Activated naive CD8-positive, alpha-beta T cell treated with anti-CD3 and anti-CD28 coated beads for 36 hours (primary cell): Measurements from ENCODE around the gene CCL17. TPM values are rescaled to one million over a fixed set of nuclear protein-coding genes. Genes with fewer than 3 reads are reported as not detected.

Experiments used
- DNase-seq: peaks from one replicate; pipeline ENCODE4 v3.0.0; 2021
- H3K27ac Mint-ChIP-seq: one replicate; pipeline ENCODE4 v1.8.0; 2022; ENCODE audit warnings: mild to moderate bottlenecking, moderate library complexity, mixed read lengths
- H3K27me3 Mint-ChIP-seq: one replicate; pipeline ENCODE4 v1.8.0; 2022; ENCODE audit warnings: mild to moderate bottlenecking, mixed read lengths
- H3K36me3 Mint-ChIP-seq: one replicate; pipeline ENCODE4 v1.8.0; 2021; ENCODE audit warnings: mild to moderate bottlenecking, mixed read lengths
- H3K4me1 Mint-ChIP-seq: one replicate; pipeline ENCODE4 v1.8.0; 2021; ENCODE audit warnings: mixed read lengths
- H3K4me3 Mint-ChIP-seq: one replicate; pipeline ENCODE4 v1.8.0; 2022; ENCODE audit warnings: mild to moderate bottlenecking, moderate library complexity, mixed read lengths
- H3K9me3 Mint-ChIP-seq: one replicate; pipeline ENCODE4 v1.8.0; 2022; ENCODE audit warnings: mixed read lengths
- total RNA-seq, 2 experiments: library from RNA; stranded (reverse); gene quantifications; one replicate each; pipeline ENCODE4 v1.2.3, GENCODE V29; 2021

The CCL17 gene
- total RNA-seq, 2 experiments from 2014 or later = not detected

- Mint-ChIP-seq H3K4me1 (peaks cover 8% of the 10 kb centered on the region), H3K27ac (no peak overlapping the region), H3K4me3 (no peak overlapping the region), H3K9me3 (no peaks in the 10 kb centered on the region), H3K36me3 (no peaks in the 10 kb centered on the region), H3K27me3 (no peaks in the 10 kb centered on the region)
- no peak for DNase-seq
These were observed 3.2 kb downstream of the CCL17 start for GRCh38 chr16:57407521-57408353.

- Mint-ChIP-seq H3K9me3 (no peaks in the 10 kb centered on the region), H3K4me3 (no peak overlapping the region), H3K4me1 (peaks cover 8% of the 10 kb centered on the region), H3K36me3 (no peaks in the 10 kb centered on the region), H3K27ac (no peak overlapping the region), H3K27me3 (no peaks in the 10 kb centered on the region)
- no peak for DNase-seq
These were observed 4.5 kb downstream of the CCL17 start for GRCh38 chr16:57409065-57409464.

- Mint-ChIP-seq H3K27ac (no peak overlapping the region), H3K36me3 (no peaks in the 10 kb centered on the region), H3K27me3 (no peaks in the 10 kb centered on the region), H3K9me3 (no peaks in the 10 kb centered on the region), H3K4me3 (no peak overlapping the region), H3K4me1 (peaks cover 4% of the 10 kb centered on the region)
- no peak for DNase-seq
These were observed 5.5 kb downstream of the CCL17 start for GRCh38 chr16:57409870-57410587.

- Mint-ChIP-seq H3K27ac (no peak overlapping the region), H3K4me1 (no peaks in the 10 kb centered on the region), H3K9me3 (no peaks in the 10 kb centered on the region), H3K36me3 (no peaks in the 10 kb centered on the region), H3K27me3 (no peaks in the 10 kb centered on the region), H3K4me3 (no peak overlapping the region)
- DNase-seq = no peak
These were observed 6.9 kb downstream of the CCL17 start for GRCh38 chr16:57411362-57411976.

- no peak for DNase-seq
- Mint-ChIP-seq H3K9me3 (no peaks in the 10 kb centered on the region), H3K4me3 (no peak overlapping the region)
These were observed 8.0 kb downstream of the CCL17 start for GRCh38 chr16:57412584-57412983.

GRCh38 chr16:57413301-57413730 lies 8.7 kb downstream of the CCL17 start:
- Mint-ChIP-seq H3K4me1 (peaks cover 11% of the 10 kb centered on the region), H3K4me3 (no peak overlapping the region), H3K27me3 (no peaks in the 10 kb centered on the region), H3K36me3 (no peaks in the 10 kb centered on the region), H3K27ac (no peak overlapping the region), H3K9me3 (no peaks in the 10 kb centered on the region)
- no peak for DNase-seq

More at GRCh38 chr16:57412584-57412983, 8.0 kb downstream of the CCL17 start:
- no peak overlapping the region for H3K27ac Mint-ChIP-seq
- H3K36me3 Mint-ChIP-seq = no peaks in the 10 kb centered on the region
- peaks cover 9% of the 10 kb centered on the region for H3K4me1 Mint-ChIP-seq
- no peaks in the 10 kb centered on the region for H3K27me3 Mint-ChIP-seq

- no peaks in the 10 kb centered on the region for H3K9me3 Mint-ChIP-seq
- H3K27ac Mint-ChIP-seq = no peak overlapping the region
- H3K27me3 Mint-ChIP-seq = no peaks in the 10 kb centered on the region
These were observed 9.2 kb downstream of the CCL17 start for GRCh38 chr16:57413733-57414132.

GRCh38 chr16:57416084-57416483 lies 11.5 kb downstream of the CCL17 start:
- Mint-ChIP-seq H3K36me3 (no peaks in the 10 kb centered on the region), H3K4me1 (peaks cover 22% of the 10 kb centered on the region), H3K27me3 (no peaks in the 10 kb centered on the region), H3K4me3 (no peak overlapping the region), H3K9me3 (no peaks in the 10 kb centered on the region), H3K27ac (no peak overlapping the region)
- DNase-seq = no peak

More at GRCh38 chr16:57413733-57414132, 9.2 kb downstream of the CCL17 start:
- DNase-seq = no peak
- Mint-ChIP-seq H3K4me3 (no peak overlapping the region), H3K4me1 (peaks cover 14% of the 10 kb centered on the region), H3K36me3 (no peaks in the 10 kb centered on the region)

GRCh38 chr16:57419506-57419905 lies 14.9 kb downstream of the CCL17 start:
- Mint-ChIP-seq H3K4me3 (no peak overlapping the region), H3K36me3 (no peaks in the 10 kb centered on the region), H3K27ac (peak overlapping the region; percentile 68), H3K4me1 (peaks cover 29% of the 10 kb centered on the region), H3K27me3 (no peaks in the 10 kb centered on the region), H3K9me3 (no peaks in the 10 kb centered on the region)
- no peak for DNase-seq

GRCh38 chr16:57422026-57422944 lies 17.7 kb downstream of the CCL17 start:
- no peak overlapping the region for H3K4me3 Mint-ChIP-seq
- H3K36me3 Mint-ChIP-seq = no peaks in the 10 kb centered on the region
- DNase-seq = no peak
- no peak overlapping the region for H3K27ac Mint-ChIP-seq
- peaks cover 22% of the 10 kb centered on the region for H3K4me1 Mint-ChIP-seq
- no peaks in the 10 kb centered on the region for H3K27me3 Mint-ChIP-seq
- no peaks in the 10 kb centered on the region for H3K9me3 Mint-ChIP-seq

GRCh38 chr16:57423152-57423551 lies 18.6 kb downstream of the CCL17 start:
- no peak for DNase-seq
- H3K4me3 Mint-ChIP-seq = no peak overlapping the region
- no peaks in the 10 kb centered on the region for H3K27me3 Mint-ChIP-seq
- no peak overlapping the region for H3K27ac Mint-ChIP-seq
- no peaks in the 10 kb centered on the region for H3K9me3 Mint-ChIP-seq
- H3K4me1 Mint-ChIP-seq = peaks cover 18% of the 10 kb centered on the region
- peaks cover under 1% of the 10 kb centered on the region for H3K36me3 Mint-ChIP-seq

- Mint-ChIP-seq H3K4me1 (peaks cover 8% of the 10 kb centered on the region), H3K36me3 (peaks cover 7% of the 10 kb centered on the region), H3K4me3 (no peak overlapping the region), H3K27me3 (no peaks in the 10 kb centered on the region), H3K27ac (no peak overlapping the region), H3K9me3 (no peaks in the 10 kb centered on the region)
- DNase-seq = no peak
These were observed 20.0 kb downstream of the CCL17 start for GRCh38 chr16:57424583-57424982.

GRCh38 chr16:57426356-57426755 lies 21.8 kb downstream of the CCL17 start:
- no peak overlapping the region for H3K4me3 Mint-ChIP-seq
- H3K4me1 Mint-ChIP-seq = peaks cover 7% of the 10 kb centered on the region
- no peaks in the 10 kb centered on the region for H3K27me3 Mint-ChIP-seq
- H3K9me3 Mint-ChIP-seq = no peaks in the 10 kb centered on the region
- H3K36me3 Mint-ChIP-seq = peaks cover 20% of the 10 kb centered on the region
- DNase-seq = no peak
- no peak overlapping the region for H3K27ac Mint-ChIP-seq

GRCh38 chr16:57427307-57427706 lies 22.7 kb downstream of the CCL17 start:
- Mint-ChIP-seq H3K36me3 (peaks cover 21% of the 10 kb centered on the region), H3K9me3 (no peaks in the 10 kb centered on the region), H3K27me3 (no peaks in the 10 kb centered on the region), H3K27ac (no peak overlapping the region), H3K4me1 (peaks cover 4% of the 10 kb centered on the region), H3K4me3 (no peak overlapping the region)
- no peak for DNase-seq
